Gastroesophageal sphincter (tissue), 3 donors: ENCODE data around the gene SUGCT.

ENCODE experiments used
- CTCF ChIP-seq, 4 experiments: fragments of 200-600 bp in 2 of 4; fragments of 450-650 bp in 2 of 4; sonication (generic) in 1 of 4; IDR thresholded peaks; one replicate each; pipeline ENCODE4 v1.5.1; 2017 to 2019; ENCODE audit warnings: antibody characterized with exemption in 4 of 4, mild to moderate bottlenecking in 2 of 4, moderate library complexity in 2 of 4
- EP300 ChIP-seq: sonication (generic); formaldehyde crosslinking; IDR thresholded peaks from one replicate; pipeline ENCODE4 v1.6.1; 2017; ENCODE audit warnings: antibody characterized with exemption, mild to moderate bottlenecking
- POLR2A ChIP-seq, 2 donors: fragments of 450-650 bp; IDR thresholded peaks; one replicate each; pipeline ENCODE4 v1.6.1; 2017; ENCODE audit warnings: antibody characterized with exemption in 2 of 2, mild to moderate bottlenecking in 2 of 2, moderate library complexity in 1 of 2
- POLR2AphosphoS5 ChIP-seq: sonication (generic); formaldehyde crosslinking; IDR thresholded peaks from one replicate; pipeline ENCODE4 v1.6.1; 2017; ENCODE audit warnings: antibody characterized with exemption

- TF ChIP-seq POLR2AphosphoS5 (no peak), CTCF (IDR thresholded peaks at IDR 0.05) (no peak), POLR2A (IDR thresholded peaks at IDR 0.05) (no peak), EP300 (no peak)
Observed at GRCh38 chr7:40566879-40567278, 432.1 kb downstream of the SUGCT start.
